ENCODE data around the gene CYP4F8.
"Not testable (repeated sequence)": the region's sequence is repeated elsewhere in the genome, so short reads cannot be mapped to it uniquely, and the experiment has no call there.

The CYP4F8 gene

GRCh38 chr19:15669891-15670290 is 54.9 kb downstream of the CYP4F8 start:
- H3K27ac ChIP-seq = no peak overlapping the region

GRCh38 chr19:15671237-15671821 is 56.3 kb downstream of the CYP4F8 start:
- TF ChIP-seq CTCF (conservative IDR thresholded peaks at IDR 0.05) = no peak
- no peak overlapping the region for H3K27ac ChIP-seq

More at GRCh38 chr19:15669891-15670290, 54.9 kb downstream of the CYP4F8 start:
- no peak for TF ChIP-seq CTCF (conservative IDR thresholded peaks at IDR 0.05)

GRCh38 chr19:15671891-15672579 is 57.0 kb downstream of the CYP4F8 start:
- H3K27ac ChIP-seq = peak overlapping the region; percentile 68
- no peak for TF ChIP-seq CTCF (conservative IDR thresholded peaks at IDR 0.05)

GRCh38 chr19:15672580-15673175 is 57.7 kb downstream of the CYP4F8 start, which contains the start of gene CYP4F12:
Gene CYP4F12 (plus strand): TSS chr19:15673087. CDS start chr19:15673530, 443 bp downstream.
- no peak for TF ChIP-seq CTCF (conservative IDR thresholded peaks at IDR 0.05)
- peak within 1 kb of the TSS; percentile 68 for H3K27ac ChIP-seq

- no peak for TF ChIP-seq CTCF (conservative IDR thresholded peaks at IDR 0.05)
- H3K27ac ChIP-seq = peak overlapping the region; percentile 68
These were observed 58.2 kb downstream of the CYP4F8 start for GRCh38 chr19:15673176-15673654.

- H3K27ac ChIP-seq = no peak overlapping the region
- TF ChIP-seq CTCF (conservative IDR thresholded peaks at IDR 0.05) = no peak
These were observed 60.5 kb downstream of the CYP4F8 start for GRCh38 chr19:15675560-15675959.

GRCh38 chr19:15679089-15679488 is 64.1 kb downstream of the CYP4F8 start:
- H3K27ac ChIP-seq = no peak overlapping the region
- TF ChIP-seq CTCF (conservative IDR thresholded peaks at IDR 0.05) = no peak

- H3K27ac ChIP-seq = not testable (repeated sequence)
These were observed 64.8 kb downstream of the CYP4F8 start for GRCh38 chr19:15679865-15680264.

Measured in VCaP (cell line).